CD14-positive monocyte (primary cell): Measurements from ENCODE around the gene NXNL1. TPM values are rescaled to one million over a fixed set of nuclear protein-coding genes. Genes with fewer than 3 reads are reported as not detected.

Source experiments
- DNase-seq, 3 donors: peaks; one replicate each; pipeline ENCODE4 v3.0.0-alpha.2; 2011 to 2022
- H2AFZ ChIP-seq: 2 replicates; pipeline ENCODE4 v1.6.0; 2012; ENCODE audit warnings: mild to moderate bottlenecking, low read depth, low read length, inconsistent platforms; ENCODE audit not compliant: insufficient read depth, poor library complexity, severe bottlenecking
- H3K27ac ChIP-seq, 2 donors: 1 replicate in 1 of 2; 2 replicates in 1 of 2; pipeline ENCODE4 v1.5.1; 2012 to 2013; ENCODE audit warnings: low read length in 2 of 2, control low read depth in 1 of 2, inconsistent platforms in 1 of 2, low read depth in 1 of 2, mild to moderate bottlenecking in 1 of 2
- H3K27me3 ChIP-seq, 2 donors: one replicate each; pipeline versions ENCODE4 v1.6.0 to v1.6.1; 2011 to 2013; ENCODE audit warnings: low read length in 2 of 2; ENCODE audit not compliant: control insufficient read depth in 2 of 2, insufficient read depth in 2 of 2
- H3K36me3 ChIP-seq, 2 donors: replicated peaks in 1 of 2; 1 replicate in 1 of 2; 2 replicates in 1 of 2; pipeline versions ENCODE4 v1.5.1 to v1.6.1; 2012 to 2013; ENCODE audit warnings: low read length in 2 of 2, control low read depth in 1 of 2, inconsistent platforms in 1 of 2, mild to moderate bottlenecking in 1 of 2; ENCODE audit not compliant: insufficient read depth in 2 of 2, control insufficient read depth in 1 of 2
- H3K4me1 ChIP-seq, 2 donors: 1 replicate in 1 of 2; 2 replicates in 1 of 2; pipeline versions ENCODE4 v1.5.1 to v1.6.1; 2012 to 2013; ENCODE audit warnings: low read length in 2 of 2, control low read depth in 1 of 2, inconsistent platforms in 1 of 2, mild to moderate bottlenecking in 1 of 2, moderate library complexity in 1 of 2; ENCODE audit not compliant: insufficient read depth in 2 of 2, control insufficient read depth in 1 of 2
- H3K4me2 ChIP-seq: replicated peaks from 2 replicates; pipeline ENCODE3; 2012; ENCODE audit warnings: low read length, moderate library complexity, mild to moderate bottlenecking; ENCODE audit not compliant: poor library complexity, severe bottlenecking; ENCODE audit errors: extremely low read depth
- H3K4me3 ChIP-seq, 3 experiments: fragments of 200-600 bp in 1 of 3; sonication (generic) in 1 of 3; replicated peaks in 1 of 3; 1 replicate in 2 of 3; 2 replicates in 1 of 3; pipeline ENCODE4 v1.5.1; 2011 to 2013; ENCODE audit warnings: low read length in 3 of 3, mild to moderate bottlenecking in 3 of 3, control low read depth in 2 of 3, low read depth in 2 of 3, inconsistent platforms in 1 of 3, moderate library complexity in 1 of 3
- H3K79me2 ChIP-seq: 2 replicates; pipeline ENCODE4 v1.6.0; 2012; ENCODE audit warnings: mild to moderate bottlenecking, control low read depth, inconsistent platforms, low read length, moderate library complexity; ENCODE audit not compliant: insufficient read depth
- H3K9ac ChIP-seq: 2 replicates; pipeline ENCODE4 v1.6.0; 2017; ENCODE audit warnings: low read length, mild to moderate bottlenecking; ENCODE audit not compliant: insufficient read depth, poor library complexity, severe bottlenecking
- H3K9me3 ChIP-seq, 2 donors: replicated peaks in 1 of 2; 1 replicate in 1 of 2; 2 replicates in 1 of 2; pipeline versions ENCODE4 v1.5.1 to v1.6.1; 2012 to 2013; ENCODE audit warnings: low read length in 2 of 2, control low read depth in 1 of 2; ENCODE audit not compliant: control insufficient read depth in 1 of 2, insufficient read depth in 1 of 2
- H4K20me1 ChIP-seq: 2 replicates; pipeline ENCODE4 v1.6.0; 2012; ENCODE audit warnings: mild to moderate bottlenecking, low read length, control low read depth, moderate library complexity; ENCODE audit not compliant: insufficient read depth
- H3K27ac Mint-ChIP-seq, 7 donors: one replicate each; pipeline ENCODE4 v1.8.0; 2020; ENCODE audit warnings: mild to moderate bottlenecking in 7 of 7, mixed read lengths in 7 of 7, moderate library complexity in 6 of 7, inconsistent platforms in 2 of 7
- H3K27me3 Mint-ChIP-seq, 3 donors: one replicate each; pipeline ENCODE4 v1.8.0; 2021 to 2022; ENCODE audit warnings: low read depth in 3 of 3, mild to moderate bottlenecking in 3 of 3, mixed read lengths in 3 of 3, moderate library complexity in 3 of 3, inconsistent platforms in 1 of 3
- H3K36me3 Mint-ChIP-seq, 2 donors: one replicate each; pipeline ENCODE4 v1.8.0; 2020; ENCODE audit warnings: mixed read lengths in 2 of 2, inconsistent platforms in 1 of 2, mild to moderate bottlenecking in 1 of 2
- H3K4me1 Mint-ChIP-seq: one replicate; pipeline ENCODE4 v1.8.0; 2020; ENCODE audit warnings: mild to moderate bottlenecking, mixed read lengths
- H3K4me3 Mint-ChIP-seq, 2 donors: one replicate each; pipeline ENCODE4 v1.8.0; 2020; ENCODE audit warnings: mild to moderate bottlenecking in 2 of 2, mixed read lengths in 2 of 2, moderate library complexity in 1 of 2
- H3K9me3 Mint-ChIP-seq, 7 donors: one replicate each; pipeline ENCODE4 v1.8.0; 2020 to 2022; ENCODE audit warnings: mixed read lengths in 7 of 7, mild to moderate bottlenecking in 6 of 7, moderate library complexity in 6 of 7, inconsistent platforms in 2 of 7
- WGBS: methylation state at CpG from one replicate; pipeline ENCODE4 v1.1.5; 2013; ENCODE audit warnings: missing lambda C conversion rate; ENCODE audit not compliant: insufficient coverage; 5-methylcytosine and 5-hydroxymethylcytosine counted together
- intact Hi-C, 2 donors: fragments of 100-400 bp; cut with micrococcal nuclease; formaldehyde crosslinking; loops; one replicate each; pipeline versions ENCODE4 v1.15.0 to v1.15.1; 2023
- polyA plus RNA-seq, 3 donors: library from polyadenylated mRNA; depleted of rRNA in 1 of 3; unstranded in 2 of 3; stranded (reverse) in 1 of 3; fragments of 300-500 nt in 2 of 3; fragments of >200 nt in 1 of 3; fragmentation: Illumina TruSeq in 2 of 3; gene quantifications; 1 replicate in 2 of 3; 2 replicates in 1 of 3; pipeline ENCODE4 v1.2.3, GENCODE V29; 2012 to 2021
- TF ChIP-seq, protein P1 (sequence below): fragments of 200-600 bp; IDR thresholded peaks from one replicate; pipeline ENCODE4 v1.8.0; 2022; ENCODE audit warnings: antibody characterized with exemption, mild to moderate bottlenecking

The NXNL1 gene
- polyA plus RNA-seq, 3 donors, result not detected

DNA sequence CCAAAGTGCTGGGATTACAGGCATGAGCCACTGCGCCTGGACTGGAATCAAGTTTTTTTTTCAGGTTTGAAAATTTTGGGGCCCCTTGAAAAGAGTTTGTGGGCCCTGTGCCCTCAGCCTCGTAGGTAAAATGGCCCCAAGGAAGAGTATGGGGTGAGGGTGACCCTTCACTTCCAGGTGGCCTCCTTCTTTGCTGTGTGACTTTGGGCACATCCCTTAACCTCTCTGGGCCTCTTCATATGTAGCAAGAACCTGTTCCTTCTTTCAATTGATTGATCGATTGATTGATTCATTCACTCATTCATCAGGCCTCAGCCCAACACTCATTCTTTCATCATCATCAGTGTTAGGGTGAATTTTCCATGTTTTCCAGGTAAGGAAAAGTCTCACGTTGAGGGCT lies 8.9 kb downstream of the NXNL1 start:
- 100% methylated on average over 1 of the region's 4 CpGs for WGBS
- H4K20me1 ChIP-seq, result no peaks in the 10 kb centered on the region
- DNase-seq, result no peak
- Mint-ChIP-seq H3K27me3 (peaks cover 54 to 64% (median 59%) of the 10 kb centered on the region in 3 donors), H3K36me3 (peaks cover 0 to 6% of the 10 kb centered on the region in 2 donors), H3K4me3 (no peak overlapping the region), H3K9me3 (peaks cover 2 to 15% (median 10%) of the 10 kb centered on the region in 7 donors), H3K27ac (no peak overlapping the region), H3K4me1 (peaks cover 25% of the 10 kb centered on the region)
- intact Hi-C loops, result loop anchor here in 1 of 2 donors (5.0 kb wide), 1 partner anchor 405 kb away; the partner anchor contains the start of gene RPL18A
- no peak overlapping the region for H3K27ac ChIP-seq
- H3K9me3 ChIP-seq, result peaks cover 4 to 8% of the 10 kb centered on the region in 2 donors
- H3K79me2 ChIP-seq, result no peaks in the 10 kb centered on the region
- TF ChIP-seq, protein P1, sequence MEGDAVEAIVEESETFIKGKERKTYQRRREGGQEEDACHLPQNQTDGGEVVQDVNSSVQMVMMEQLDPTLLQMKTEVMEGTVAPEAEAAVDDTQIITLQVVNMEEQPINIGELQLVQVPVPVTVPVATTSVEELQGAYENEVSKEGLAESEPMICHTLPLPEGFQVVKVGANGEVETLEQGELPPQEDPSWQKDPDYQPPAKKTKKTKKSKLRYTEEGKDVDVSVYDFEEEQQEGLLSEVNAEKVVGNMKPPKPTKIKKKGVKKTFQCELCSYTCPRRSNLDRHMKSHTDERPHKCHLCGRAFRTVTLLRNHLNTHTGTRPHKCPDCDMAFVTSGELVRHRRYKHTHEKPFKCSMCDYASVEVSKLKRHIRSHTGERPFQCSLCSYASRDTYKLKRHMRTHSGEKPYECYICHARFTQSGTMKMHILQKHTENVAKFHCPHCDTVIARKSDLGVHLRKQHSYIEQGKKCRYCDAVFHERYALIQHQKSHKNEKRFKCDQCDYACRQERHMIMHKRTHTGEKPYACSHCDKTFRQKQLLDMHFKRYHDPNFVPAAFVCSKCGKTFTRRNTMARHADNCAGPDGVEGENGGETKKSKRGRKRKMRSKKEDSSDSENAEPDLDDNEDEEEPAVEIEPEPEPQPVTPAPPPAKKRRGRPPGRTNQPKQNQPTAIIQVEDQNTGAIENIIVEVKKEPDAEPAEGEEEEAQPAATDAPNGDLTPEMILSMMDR, result no peak
- no peak overlapping the region for H3K9ac ChIP-seq
- no peak overlapping the region for H2AFZ ChIP-seq
- no peaks in the 10 kb centered on the region for H3K36me3 ChIP-seq
- no peak overlapping the region for H3K4me3 ChIP-seq
- no peak overlapping the region for H3K4me2 ChIP-seq
- H3K27me3 ChIP-seq, result peaks cover 24 to 61% of the 10 kb centered on the region in 2 donors
- peaks cover 20 to 25% of the 10 kb centered on the region in 2 donors for H3K4me1 ChIP-seq

DNA sequence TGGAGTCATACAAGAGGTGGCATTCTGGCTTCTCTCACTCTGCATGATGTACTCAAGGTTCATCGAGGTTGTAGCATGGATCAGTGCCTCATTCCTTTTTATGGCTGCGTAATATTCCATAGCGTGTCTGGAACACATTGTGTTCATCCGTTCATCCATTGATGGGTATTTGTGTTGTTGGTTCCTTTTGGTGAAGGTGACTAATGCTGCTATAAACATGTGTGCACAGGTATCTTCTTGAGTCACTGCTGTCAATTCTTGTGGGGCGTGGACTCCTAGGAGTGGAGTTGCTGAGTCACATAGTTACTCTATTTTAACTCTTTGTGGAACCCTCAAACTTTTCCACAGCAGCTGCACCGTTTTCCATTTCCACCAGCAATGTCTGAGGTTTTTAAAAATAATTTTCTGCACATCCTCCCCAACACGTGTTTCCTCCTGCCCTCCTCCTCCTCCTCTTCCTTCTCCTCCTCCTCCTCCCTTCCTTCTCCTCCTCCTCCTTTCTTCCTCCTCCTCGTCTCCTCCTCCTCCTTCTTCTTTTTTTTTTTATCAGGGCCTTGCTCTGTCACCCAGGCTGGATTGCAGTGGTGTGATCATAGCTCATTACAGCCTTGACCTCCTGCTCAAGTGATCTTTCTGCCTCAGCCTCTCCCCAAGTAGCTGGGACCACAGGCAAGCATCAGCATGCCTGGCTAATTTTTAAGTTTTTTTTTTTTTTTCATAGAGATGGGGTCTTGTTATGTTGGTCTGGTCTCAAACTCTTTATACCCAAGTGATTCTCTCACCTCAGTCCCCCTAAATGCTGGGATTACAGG lies 10.3 kb downstream of the NXNL1 start:
- H3K36me3 Mint-ChIP-seq, result peaks cover 0 to 6% of the 10 kb centered on the region in 2 donors
- peak in 1 of 3 donors; percentile 28 for DNase-seq
- Histone ChIP-seq H3K4me2 (peak overlapping the region; percentile 14), H3K4me1 (peaks cover 20 to 25% of the 10 kb centered on the region in 2 donors), H4K20me1 (no peaks in the 10 kb centered on the region), H3K27me3 (peaks cover 16 to 48% of the 10 kb centered on the region in 2 donors), H2AFZ (no peak overlapping the region), H3K79me2 (no peaks in the 10 kb centered on the region), H3K27ac (no peak overlapping the region), H3K9ac (no peak overlapping the region), H3K9me3 (peaks cover 4 to 5% of the 10 kb centered on the region in 2 donors), H3K4me3 (peak overlapping the region in 1 of 3 experiments; percentile 14), H3K36me3 (no peaks in the 10 kb centered on the region)
- H3K27me3 Mint-ChIP-seq, result peaks cover 40 to 51% (median 47%) of the 10 kb centered on the region in 3 donors
- peaks cover 25% of the 10 kb centered on the region for H3K4me1 Mint-ChIP-seq
- peak overlapping the region in 2 of 7 donors; percentile 5 to 11 for H3K27ac Mint-ChIP-seq
- TF ChIP-seq, protein P1, result no peak
- 79% methylated on average over 5 of the region's 8 CpGs for WGBS
- intact Hi-C loops, result loop anchor here in 1 of 2 donors (5.0 kb wide), 1 partner anchor 407 kb away; the partner anchor contains the start of gene RPL18A
- H3K9me3 Mint-ChIP-seq, result peaks cover 2 to 15% (median 10%) of the 10 kb centered on the region in 7 donors
- H3K4me3 Mint-ChIP-seq, result peak overlapping the region in 1 of 2 donors; percentile 39
